ENCODE results near the gene VSX1.
A peak's percentile ranks its signal among the peaks of the same experiment; 100 is the strongest.

VSX1 gene

GRCh38 chr20:25081730-25082497 lies at the start of gene VSX1:
VSX1 (minus strand) TSS chr20:25082141; CDS start chr20:25082096, 45 bp downstream.
- no peak for DNase-seq

- DNase-seq: no peak
Observed at GRCh38 chr20:25129908-25130307, 48.0 kb upstream of the VSX1 start.

- DNase-seq: no peak
Observed at GRCh38 chr20:25129428-25129827, 47.5 kb upstream of the VSX1 start.

- no peak for DNase-seq
Observed at GRCh38 chr20:25128649-25129048, 46.7 kb upstream of the VSX1 start.

- DNase-seq: no peak
Observed at GRCh38 chr20:25127761-25128537, 46.0 kb upstream of the VSX1 start.

- no peak for DNase-seq
Observed at GRCh38 chr20:25126204-25127029, 44.5 kb upstream of the VSX1 start.

GRCh38 chr20:25125636-25126035 lies 43.7 kb upstream of the VSX1 start:
- DNase-seq: no peak

GRCh38 chr20:25120920-25121319 lies 39.0 kb upstream of the VSX1 start:
- no peak for DNase-seq

GRCh38 chr20:25120457-25120856 lies 38.5 kb upstream of the VSX1 start:
- no peak for DNase-seq

- no peak for DNase-seq
Observed at GRCh38 chr20:25118529-25118928, 36.6 kb upstream of the VSX1 start.

GRCh38 chr20:25117990-25118389 lies 36.0 kb upstream of the VSX1 start:
- no peak for DNase-seq

GRCh38 chr20:25116739-25117458 lies 35.0 kb upstream of the VSX1 start:
- DNase-seq: no peak

GRCh38 chr20:25103526-25103925 lies 21.6 kb upstream of the VSX1 start:
- no peak for DNase-seq

- no peak for DNase-seq
Observed at GRCh38 chr20:25100914-25101313, 19.0 kb upstream of the VSX1 start.

- DNase-seq: no peak
Observed at GRCh38 chr20:25099601-25100140, 17.7 kb upstream of the VSX1 start.

- no peak for DNase-seq
Observed at GRCh38 chr20:25097498-25097897, 15.6 kb upstream of the VSX1 start.

GRCh38 chr20:25090492-25091429 lies 8.8 kb upstream of the VSX1 start:
- peak; percentile 84 for DNase-seq

- DNase-seq: no peak
Observed at GRCh38 chr20:25089662-25090061, 7.7 kb upstream of the VSX1 start.

GRCh38 chr20:25089096-25089495 lies 7.2 kb upstream of the VSX1 start:
- DNase-seq: no peak

- DNase-seq: no peak
Observed at GRCh38 chr20:25088267-25088666, 6.3 kb upstream of the VSX1 start.

Measured in NCI-H1105 treated with DMSO at 0.1 percent for 48 hours (cell line).